Gastroesophageal sphincter (tissue), 3 donors: ENCODE results near the gene RERG.

Experiments used
- POLR2A ChIP-seq, 2 donors: fragments of 450-650 bp; IDR thresholded peaks; one replicate each; pipeline ENCODE4 v1.6.1; 2017; ENCODE audit warnings: antibody characterized with exemption in 2 of 2, mild to moderate bottlenecking in 2 of 2, moderate library complexity in 1 of 2
- POLR2AphosphoS5 ChIP-seq: sonication (generic); formaldehyde crosslinking; IDR thresholded peaks from one replicate; pipeline ENCODE4 v1.6.1; 2017; ENCODE audit warnings: antibody characterized with exemption
- TF ChIP-seq, protein P1 (sequence below), 4 experiments: fragments of 200-600 bp in 2 of 4; fragments of 450-650 bp in 2 of 4; sonication (generic) in 1 of 4; IDR thresholded peaks; one replicate each; pipeline ENCODE4 v1.5.1; 2017 to 2019; ENCODE audit warnings: antibody characterized with exemption in 4 of 4, mild to moderate bottlenecking in 2 of 4, moderate library complexity in 2 of 4

DNA sequence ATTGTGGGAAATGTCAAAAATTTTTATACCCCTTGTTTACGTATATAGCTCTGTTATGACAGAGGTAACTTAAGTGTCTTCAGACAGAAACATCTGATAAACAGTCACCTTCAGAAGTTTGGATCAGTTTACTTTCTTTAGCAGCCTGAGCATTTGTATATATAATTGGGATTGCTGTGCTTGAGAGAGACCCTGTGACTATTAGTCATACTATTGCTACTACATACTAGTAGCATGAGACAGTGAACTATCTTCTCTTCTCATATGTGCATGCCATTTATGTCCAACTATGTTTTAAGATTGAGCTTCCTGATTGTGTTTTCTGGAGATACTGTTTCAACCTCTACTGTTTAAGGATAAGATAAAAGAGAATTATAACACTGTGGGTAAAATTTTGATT, 146.9 kb downstream of the RERG start:
- TF ChIP-seq POLR2A (IDR thresholded peaks at IDR 0.05) (no peak), POLR2AphosphoS5 (no peak)
- TF ChIP-seq, protein P1, sequence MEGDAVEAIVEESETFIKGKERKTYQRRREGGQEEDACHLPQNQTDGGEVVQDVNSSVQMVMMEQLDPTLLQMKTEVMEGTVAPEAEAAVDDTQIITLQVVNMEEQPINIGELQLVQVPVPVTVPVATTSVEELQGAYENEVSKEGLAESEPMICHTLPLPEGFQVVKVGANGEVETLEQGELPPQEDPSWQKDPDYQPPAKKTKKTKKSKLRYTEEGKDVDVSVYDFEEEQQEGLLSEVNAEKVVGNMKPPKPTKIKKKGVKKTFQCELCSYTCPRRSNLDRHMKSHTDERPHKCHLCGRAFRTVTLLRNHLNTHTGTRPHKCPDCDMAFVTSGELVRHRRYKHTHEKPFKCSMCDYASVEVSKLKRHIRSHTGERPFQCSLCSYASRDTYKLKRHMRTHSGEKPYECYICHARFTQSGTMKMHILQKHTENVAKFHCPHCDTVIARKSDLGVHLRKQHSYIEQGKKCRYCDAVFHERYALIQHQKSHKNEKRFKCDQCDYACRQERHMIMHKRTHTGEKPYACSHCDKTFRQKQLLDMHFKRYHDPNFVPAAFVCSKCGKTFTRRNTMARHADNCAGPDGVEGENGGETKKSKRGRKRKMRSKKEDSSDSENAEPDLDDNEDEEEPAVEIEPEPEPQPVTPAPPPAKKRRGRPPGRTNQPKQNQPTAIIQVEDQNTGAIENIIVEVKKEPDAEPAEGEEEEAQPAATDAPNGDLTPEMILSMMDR (IDR thresholded peaks at IDR 0.05), result no peak
